HG03108 (cell line): Measurements from ENCODE around the gene PRKRA.
A peak's percentile ranks its signal among the peaks of the same experiment; 100 is the strongest.
"Not testable (repeated sequence)": the region's sequence is repeated elsewhere in the genome, so short reads cannot be mapped to it uniquely, and the experiment has no call there.

Source experiments
- ATAC-seq: cut with Tn5 transposase; IDR thresholded peaks from one replicate; pipeline ENCODE4 v1.9.1; 2021; ENCODE audit warnings: moderate library complexity; ENCODE audit not compliant: unreplicated experiment

PRKRA gene

GRCh38 chr2:178450774-178451525 lies at the start of gene PRKRA, which contains the start of gene PJVK:
Gene PRKRA, minus strand, starts transcription at chr2:178451175. Its CDS starts 145 bp downstream, at chr2:178451030.
Gene PJVK, plus strand, starts transcription at chr2:178451378. Its CDS starts 2,032 bp downstream, at chr2:178453410.
- peak; percentile 85 for ATAC-seq

- no peak for ATAC-seq
These were observed 48.7 kb upstream of the PRKRA start for GRCh38 chr2:178499640-178500039.

- ATAC-seq = no peak
These were observed 47.2 kb upstream of the PRKRA start for GRCh38 chr2:178498137-178498536.

- ATAC-seq = no peak
These were observed 45.1 kb upstream of the PRKRA start for GRCh38 chr2:178496049-178496448.

- no peak for ATAC-seq
These were observed 40.6 kb upstream of the PRKRA start for GRCh38 chr2:178491612-178492011.

GRCh38 chr2:178485356-178485755 lies 34.4 kb upstream of the PRKRA start:
- ATAC-seq = no peak

GRCh38 chr2:178484245-178485041 lies 33.5 kb upstream of the PRKRA start:
- no peak for ATAC-seq

GRCh38 chr2:178482437-178482836 lies 31.5 kb upstream of the PRKRA start:
- peak; percentile 28 for ATAC-seq

GRCh38 chr2:178480227-178481181 lies 29.5 kb upstream of the PRKRA start, which contains the start of gene PLEKHA3:
Gene PLEKHA3, plus strand, starts transcription at chr2:178480457. Its CDS starts 413 bp downstream, at chr2:178480870.
- peak; percentile 66 for ATAC-seq

- no peak for ATAC-seq
These were observed 28.8 kb upstream of the PRKRA start for GRCh38 chr2:178479758-178480226.

GRCh38 chr2:178479275-178479616 lies 28.3 kb upstream of the PRKRA start:
- ATAC-seq = no peak

GRCh38 chr2:178478439-178479274 lies 27.7 kb upstream of the PRKRA start, which contains the start of gene FKBP7:
Gene FKBP7, minus strand, starts transcription at chr2:178478600. Its CDS starts 101 bp downstream, at chr2:178478499.
- ATAC-seq = peak; percentile 37

- ATAC-seq = no peak
These were observed 27.1 kb upstream of the PRKRA start for GRCh38 chr2:178478130-178478438.

- no peak for ATAC-seq
These were observed 26.6 kb upstream of the PRKRA start for GRCh38 chr2:178477443-178478129.

- ATAC-seq = no peak
These were observed 25.5 kb upstream of the PRKRA start for GRCh38 chr2:178476477-178476876.

- ATAC-seq = no peak
These were observed 23.6 kb upstream of the PRKRA start for GRCh38 chr2:178474560-178474959.

- ATAC-seq = no peak
These were observed 23.0 kb upstream of the PRKRA start for GRCh38 chr2:178473931-178474330.

- ATAC-seq = no peak
These were observed 22.4 kb upstream of the PRKRA start for GRCh38 chr2:178473373-178473772.

- not testable (repeated sequence) for ATAC-seq
These were observed 20.3 kb upstream of the PRKRA start for GRCh38 chr2:178471313-178471712.
